Osteocyte (in vitro differentiated cells): ENCODE data around the gene PPP1R14B. TPM values are rescaled to one million over a fixed set of nuclear protein-coding genes. Genes with fewer than 3 reads are reported as not detected.
A peak's percentile ranks its signal among the peaks of the same experiment; 100 is the strongest.

Experiments used
- DNase-seq: peaks from one replicate; pipeline ENCODE4 v3.0.0; 2021; ENCODE audit warnings: mixed read lengths; ENCODE audit not compliant: unreplicated experiment; ENCODE audit errors: extremely low spot score
- H3K27ac Mint-ChIP-seq: one replicate; pipeline ENCODE4 v1.8.0; 2021; ENCODE audit warnings: mild to moderate bottlenecking, mixed read lengths; ENCODE audit not compliant: unreplicated experiment
- H3K27me3 Mint-ChIP-seq: one replicate; pipeline ENCODE4 v1.8.0; 2021; ENCODE audit warnings: mixed read lengths; ENCODE audit not compliant: unreplicated experiment
- H3K36me3 Mint-ChIP-seq: one replicate; pipeline ENCODE4 v1.8.0; 2021; ENCODE audit warnings: mixed read lengths; ENCODE audit not compliant: unreplicated experiment
- H3K4me1 Mint-ChIP-seq: one replicate; pipeline ENCODE4 v1.8.0; 2021; ENCODE audit warnings: mixed read lengths; ENCODE audit not compliant: unreplicated experiment
- H3K4me3 Mint-ChIP-seq: one replicate; pipeline ENCODE4 v1.8.0; 2021; ENCODE audit warnings: mild to moderate bottlenecking, moderate library complexity, mixed read lengths; ENCODE audit not compliant: unreplicated experiment
- H3K9me3 Mint-ChIP-seq: one replicate; pipeline ENCODE4 v1.8.0; 2021; ENCODE audit warnings: mixed read lengths; ENCODE audit not compliant: unreplicated experiment
- CTCF ChIP-seq: fragments of 200-600 bp; sonication (generic); IDR thresholded peaks from 2 replicates; pipeline ENCODE4 v1.5.0; 2021; ENCODE audit warnings: antibody characterized with exemption, mild to moderate bottlenecking, moderate library complexity
- total RNA-seq: library from RNA; stranded (reverse); gene quantifications from 2 replicates; pipeline ENCODE4 v1.2.1, GENCODE V29; 2021

The PPP1R14B gene
- total RNA-seq, 1 donor from 2014 or later = 270 TPM

GRCh38 chr11:64232182-64232966 lies 14.4 kb downstream of the PPP1R14B start:
- Mint-ChIP-seq H3K4me3 (peak overlapping the region; percentile 80), H3K9me3 (no peaks in the 10 kb centered on the region), H3K27me3 (no peaks in the 10 kb centered on the region), H3K36me3 (peaks cover 2% of the 10 kb centered on the region), H3K27ac (no peak overlapping the region), H3K4me1 (peaks cover 50% of the 10 kb centered on the region)
- TF ChIP-seq CTCF = no peak
- no peak for DNase-seq

GRCh38 chr11:64231546-64231945 lies 15.2 kb downstream of the PPP1R14B start:
- Mint-ChIP-seq H3K9me3 (no peaks in the 10 kb centered on the region), H3K4me1 (peaks cover 57% of the 10 kb centered on the region), H3K4me3 (peak overlapping the region; percentile 80), H3K36me3 (peaks cover 2% of the 10 kb centered on the region), H3K27me3 (no peaks in the 10 kb centered on the region), H3K27ac (no peak overlapping the region)
- DNase-seq = no peak
- TF ChIP-seq CTCF = no peak

GRCh38 chr11:64230985-64231365 lies 15.8 kb downstream of the PPP1R14B start:
- Mint-ChIP-seq H3K4me1 (peaks cover 57% of the 10 kb centered on the region), H3K9me3 (no peaks in the 10 kb centered on the region)

GRCh38 chr11:64230171-64230984 lies 16.4 kb downstream of the PPP1R14B start, which contains the start of gene DNAJC4:
Gene DNAJC4 (plus strand): TSS chr11:64230548. CDS start chr11:64230855, 307 bp downstream.
- Mint-ChIP-seq H3K27me3 (no peaks in the 10 kb centered on the region), H3K4me3 (peak within 1 kb of the TSS; percentile 80), H3K27ac (peak within 1 kb of the TSS; percentile 87), H3K36me3 (peaks cover under 1% of the 10 kb centered on the region), H3K4me1 (peaks cover 53% of the 10 kb centered on the region), H3K9me3 (no peaks in the 10 kb centered on the region)
- TF ChIP-seq CTCF = no peak
- DNase-seq = peak; percentile 93

More at GRCh38 chr11:64230985-64231365, 15.8 kb downstream of the PPP1R14B start:
- H3K36me3 Mint-ChIP-seq = peaks cover 2% of the 10 kb centered on the region
- peak overlapping the region; percentile 80 for H3K4me3 Mint-ChIP-seq
- H3K27me3 Mint-ChIP-seq = no peaks in the 10 kb centered on the region
- TF ChIP-seq CTCF = no peak
- peak overlapping the region; percentile 87 for H3K27ac Mint-ChIP-seq
- no peak for DNase-seq

GRCh38 chr11:64229744-64230170 lies 17.0 kb downstream of the PPP1R14B start:
- no peak for DNase-seq
- H3K9me3 Mint-ChIP-seq = no peaks in the 10 kb centered on the region
- TF ChIP-seq CTCF = no peak
- H3K27me3 Mint-ChIP-seq = no peaks in the 10 kb centered on the region
- no peaks in the 10 kb centered on the region for H3K36me3 Mint-ChIP-seq
- H3K27ac Mint-ChIP-seq = peak overlapping the region; percentile 87
- peak overlapping the region; percentile 80 for H3K4me3 Mint-ChIP-seq
- H3K4me1 Mint-ChIP-seq = peaks cover 53% of the 10 kb centered on the region
